GM10248 (cell line): Measurements from ENCODE around the gene PIP5K1B.

Experiments used
- CTCF ChIA-PET: fragments of 300-600 bp; sonication (Branson Sonifier 250); formaldehyde crosslinking; extraction: SDS; loops from one replicate; lab custom pipeline; 2021; ENCODE audit warnings: antibody characterized with exemption; lab: Yijun Ruan, JAX
- POLR2A ChIA-PET: fragments of 350-650 bp; sonication (Branson Sonifier 250); formaldehyde crosslinking; extraction: SDS; loops from one replicate; lab custom pipeline; 2020; ENCODE audit warnings: antibody characterized with exemption; lab: Yijun Ruan, JAX
- DNase-seq: peaks from one replicate; pipeline ENCODE4 v3.0.0; 2012; ENCODE audit errors: extremely low spot score
- CTCF ChIP-seq: IDR thresholded peaks from 2 replicates; pipeline ENCODE4 v1.5.1; 2012; ENCODE audit warnings: mild to moderate bottlenecking, low read depth; ENCODE audit errors: extremely low read depth, missing control alignments, control extremely low read depth

PIP5K1B gene

GRCh38 chr9:68950689-68951088 lies 245.6 kb downstream of the PIP5K1B start:
- no peak for DNase-seq
- POLR2A ChIA-PET, result no interaction called here
- TF ChIP-seq CTCF, result no peak
- CTCF ChIA-PET, result interaction anchor here (0.7 to 6.1 kb wide), 14 partner anchors 12 to 265 kb away, joined by 3 to 44 read pairs (median 4); partner anchors contain the start of gene FXN

DNA sequence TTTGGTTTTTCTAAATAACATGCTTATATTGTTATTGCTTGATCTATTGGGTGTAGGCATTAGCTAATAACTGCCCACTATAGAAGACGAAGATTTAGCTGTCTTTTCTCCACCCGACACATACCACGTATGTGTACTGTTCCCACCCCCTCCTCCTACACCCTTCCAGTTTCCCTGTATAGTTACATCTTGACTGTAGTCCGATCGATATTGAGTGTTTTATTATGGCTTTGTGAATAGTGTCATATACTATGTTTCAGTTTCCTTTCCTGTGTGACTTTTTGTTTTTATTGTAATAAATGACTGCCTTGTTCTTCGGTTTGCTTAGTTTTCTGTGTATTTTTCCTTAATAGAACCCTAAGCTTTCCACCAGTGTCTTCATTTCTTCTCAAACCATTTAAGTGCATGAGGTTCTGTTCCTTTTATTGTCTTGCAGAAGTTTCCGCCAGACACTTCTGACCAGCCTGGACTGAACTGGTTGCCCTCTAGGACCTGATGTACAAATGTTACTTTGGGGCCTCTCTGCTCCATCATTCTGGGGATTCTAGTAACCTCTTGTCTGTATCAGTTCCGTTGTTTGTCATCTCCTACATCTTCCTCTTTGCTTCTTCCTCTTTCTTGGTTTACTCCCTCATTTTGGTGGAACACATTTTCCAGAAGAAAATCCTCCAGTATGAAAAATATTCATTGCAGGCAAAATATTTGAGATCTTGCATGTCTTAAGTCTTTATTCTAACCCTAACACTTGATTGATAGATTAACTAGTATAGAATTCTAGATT lies 247.0 kb downstream of the PIP5K1B start:
- no peak for DNase-seq
- no peak for TF ChIP-seq CTCF
- POLR2A ChIA-PET, result no interaction called here
- CTCF ChIA-PET, result interaction anchor here (0.9 to 6.1 kb wide), 7 partner anchors 12 to 55 kb away, joined by 3 to 44 read pairs (median 5); no protein-coding TSS in a partner anchor

GRCh38 chr9:68953771-68954170 lies 248.7 kb downstream of the PIP5K1B start:
- no peak for DNase-seq
- POLR2A ChIA-PET, result no interaction called here
- CTCF ChIA-PET, result interaction anchor here (0.9 to 4.4 kb wide), 7 partner anchors 10 to 386 kb away, joined by 3 to 23 read pairs (median 4); no protein-coding TSS in a partner anchor
- TF ChIP-seq CTCF, result no peak

GRCh38 chr9:68955330-68955729 lies 250.3 kb downstream of the PIP5K1B start:
- POLR2A ChIA-PET, result no interaction called here
- CTCF ChIA-PET, result interaction anchor here (0.8 to 4.4 kb wide), 9 partner anchors 9 to 256 kb away, joined by 3 to 23 read pairs (median 4); no protein-coding TSS in a partner anchor
- DNase-seq, result no peak
- no peak for TF ChIP-seq CTCF

GRCh38 chr9:68957479-68957878 lies 252.4 kb downstream of the PIP5K1B start:
- ChIA-PET POLR2A (no interaction called here), CTCF (interaction anchor here (4.4 kb wide), 1 partner anchor 18 kb away, joined by 19 read pairs; no protein-coding TSS in a partner anchor)
- TF ChIP-seq CTCF, result no peak
- DNase-seq, result no peak

- ChIA-PET CTCF (interaction anchor here (1.3 to 4.9 kb wide), 3 partner anchors 12 to 38 kb away, joined by 6 to 44 read pairs (median 23); no protein-coding TSS in a partner anchor), POLR2A (no interaction called here)
These were observed 256.5 kb downstream of the PIP5K1B start for GRCh38 chr9:68961587-68961986.

More at GRCh38 chr9:68961587-68961986, 256.5 kb downstream of the PIP5K1B start:
- no peak for DNase-seq
- TF ChIP-seq CTCF, result no peak
